ENCODE results near the gene PON2. TPM values are rescaled to one million over a fixed set of nuclear protein-coding genes. Genes with fewer than 3 reads are reported as not detected.

The PON2 gene
- 85.4 TPM for polyA plus RNA-seq (2013, experiment 1 of 2)
- polyA plus RNA-seq (2013, experiment 2 of 2), result 87.0 TPM

GRCh38 chr7:95434557-95435421, at the start of gene PON2:
Gene PON2, minus strand, starts transcription at chr7:95435028. Its CDS starts 77 bp downstream, at chr7:95434951.
- peak; percentile 74 for DNase-seq (ENCODE audit: low spot score)
- Histone ChIP-seq H2BK12ac (ENCODE audit: low read length) (peak within 1 kb of the TSS; percentile 97), H3K23ac (ENCODE audit: low read depth, low read length, poor library complexity) (peak within 1 kb of the TSS; percentile 92), H2AFZ (ENCODE audit: low read length) (peak within 1 kb of the TSS; percentile 95), H3K36me3 (replicated peaks in 1 of 2; ENCODE audit: control insufficient read depth in 2 of 2, insufficient read depth in 2 of 2, low read length in 2 of 2) (peaks cover 0 to 38% of the 10 kb centered on the region in 2 donors), H2BK120ac (ENCODE audit: low read depth, low read length) (peak within 1 kb of the TSS; percentile 56), H2BK15ac (ENCODE audit: low read length) (no peak within 1 kb of the TSS), H3K4me2 (ENCODE audit: insufficient read depth, low read length, poor library complexity, severe bottlenecking) (peak within 1 kb of the TSS; percentile 56), H4K8ac (ENCODE audit: low read depth, low read length) (peak within 1 kb of the TSS; percentile 92), H2BK5ac (ENCODE audit: low read length) (peak within 1 kb of the TSS; percentile 85), H3K9ac (ENCODE audit: low read depth, low read length, poor library complexity) (peak within 1 kb of the TSS; percentile 95), H3K14ac (ENCODE audit: low read length) (no peak within 1 kb of the TSS), H2AK5ac (ENCODE audit: low read depth, low read length) (no peak within 1 kb of the TSS), H3K4me3 (ENCODE audit: low read length in 2 of 2) (peak within 1 kb of the TSS; percentile 70 to 90), H4K91ac (ENCODE audit: low read depth, low read length, poor library complexity) (peak within 1 kb of the TSS; percentile 77), H3K18ac (ENCODE audit: low read length) (peak within 1 kb of the TSS; percentile 99), H3K9me3 (replicated peaks in 1 of 2; ENCODE audit: control insufficient read depth in 2 of 2, insufficient read depth in 1 of 2, low read depth in 1 of 2, low read length in 2 of 2) (peaks cover 0 to 7% of the 10 kb centered on the region in 2 donors), H3K4me1 (ENCODE audit: control insufficient read depth in 2 of 2, insufficient read depth in 1 of 2, low read depth in 1 of 2, low read length in 2 of 2) (peaks cover 3 to 14% of the 10 kb centered on the region in 2 donors), H3K4ac (ENCODE audit: low read length) (peak within 1 kb of the TSS; percentile 79), H3K79me1 (ENCODE audit: low read depth, low read length) (no peaks in the 10 kb centered on the region), H3K27ac (replicated peaks; ENCODE audit: low read length) (peak within 1 kb of the TSS; percentile 18), H3K27me3 (ENCODE audit: control insufficient read depth in 3 of 3, insufficient read depth in 3 of 3, low read depth in 1 of 3, low read length in 3 of 3) (no peaks in the 10 kb centered on the region)
- no CpG with 5 or more reads among the region's 58 CpGs for WGBS, 2 donors (ENCODE audit: extremely low coverage in 2 of 2, insufficient read length in 2 of 2, insufficient replicate concordance in 1 of 2)

- H3K9ac ChIP-seq (ENCODE audit: low read depth, low read length, poor library complexity), result no peak overlapping the region
- no peak overlapping the region for H2AK5ac ChIP-seq (ENCODE audit: low read depth, low read length)
- no peak overlapping the region for H3K4me3 ChIP-seq (ENCODE audit: low read length in 2 of 2)
- no peak overlapping the region for H3K14ac ChIP-seq (ENCODE audit: low read length)
- H3K23ac ChIP-seq (ENCODE audit: low read depth, low read length, poor library complexity), result no peak overlapping the region
- no peak overlapping the region for H4K91ac ChIP-seq (ENCODE audit: low read depth, low read length, poor library complexity)
- H2BK12ac ChIP-seq (ENCODE audit: low read length), result no peak overlapping the region
- H3K9me3 ChIP-seq (replicated peaks in 1 of 2; ENCODE audit: control insufficient read depth in 2 of 2, insufficient read depth in 1 of 2, low read depth in 1 of 2, low read length in 2 of 2), result peaks cover 4 to 9% of the 10 kb centered on the region in 2 donors
- no peak overlapping the region for H3K18ac ChIP-seq (ENCODE audit: low read length)
- no peaks in the 10 kb centered on the region for H3K27me3 ChIP-seq (ENCODE audit: control insufficient read depth in 3 of 3, insufficient read depth in 3 of 3, low read depth in 1 of 3, low read length in 3 of 3)
- no peak overlapping the region for H3K4ac ChIP-seq (ENCODE audit: low read length)
- no peak overlapping the region for H4K8ac ChIP-seq (ENCODE audit: low read depth, low read length)
- H3K4me1 ChIP-seq (ENCODE audit: control insufficient read depth in 2 of 2, insufficient read depth in 1 of 2, low read depth in 1 of 2, low read length in 2 of 2), result peaks cover 4 to 12% of the 10 kb centered on the region in 2 donors
- no peaks in the 10 kb centered on the region for H3K79me1 ChIP-seq (ENCODE audit: low read depth, low read length)
- no peaks in the 10 kb centered on the region for H3K36me3 ChIP-seq (replicated peaks in 1 of 2; ENCODE audit: control insufficient read depth in 2 of 2, insufficient read depth in 2 of 2, low read length in 2 of 2)
- no peak for DNase-seq (ENCODE audit: low spot score)
- no CpG with 5 or more reads among the region's 4 CpGs for WGBS, 2 donors (ENCODE audit: extremely low coverage in 2 of 2, insufficient read length in 2 of 2, insufficient replicate concordance in 1 of 2)
- H3K27ac ChIP-seq (replicated peaks; ENCODE audit: low read length), result no peak overlapping the region
- no peak overlapping the region for H2AFZ ChIP-seq (ENCODE audit: low read length)
- no peak overlapping the region for H3K4me2 ChIP-seq (ENCODE audit: insufficient read depth, low read length, poor library complexity, severe bottlenecking)
- peak overlapping the region; percentile 37 for H2BK120ac ChIP-seq (ENCODE audit: low read depth, low read length)
- peak overlapping the region; percentile 2 for H2BK15ac ChIP-seq (ENCODE audit: low read length)
- H2BK5ac ChIP-seq (ENCODE audit: low read length), result no peak overlapping the region
These were observed 47.6 kb upstream of the PON2 start for GRCh38 chr7:95482424-95482823.

GRCh38 chr7:95481271-95482165, 46.7 kb upstream of the PON2 start:
- Histone ChIP-seq H3K4me1 (ENCODE audit: control insufficient read depth in 2 of 2, insufficient read depth in 1 of 2, low read depth in 1 of 2, low read length in 2 of 2) (peaks cover 4 to 18% of the 10 kb centered on the region in 2 donors), H3K14ac (ENCODE audit: low read length) (no peak overlapping the region), H3K4me3 (ENCODE audit: low read length in 2 of 2) (no peak overlapping the region), H3K23ac (ENCODE audit: low read depth, low read length, poor library complexity) (no peak overlapping the region), H2BK5ac (ENCODE audit: low read length) (no peak overlapping the region), H2AK5ac (ENCODE audit: low read depth, low read length) (no peak overlapping the region), H3K4me2 (ENCODE audit: insufficient read depth, low read length, poor library complexity, severe bottlenecking) (no peak overlapping the region), H3K36me3 (replicated peaks in 1 of 2; ENCODE audit: control insufficient read depth in 2 of 2, insufficient read depth in 2 of 2, low read length in 2 of 2) (no peaks in the 10 kb centered on the region), H3K27ac (replicated peaks; ENCODE audit: low read length) (no peak overlapping the region), H2BK15ac (ENCODE audit: low read length) (no peak overlapping the region), H2AFZ (ENCODE audit: low read length) (peak overlapping the region; percentile 27), H3K4ac (ENCODE audit: low read length) (no peak overlapping the region), H3K79me1 (ENCODE audit: low read depth, low read length) (no peaks in the 10 kb centered on the region), H4K8ac (ENCODE audit: low read depth, low read length) (no peak overlapping the region), H3K9ac (ENCODE audit: low read depth, low read length, poor library complexity) (no peak overlapping the region), H3K27me3 (ENCODE audit: control insufficient read depth in 3 of 3, insufficient read depth in 3 of 3, low read depth in 1 of 3, low read length in 3 of 3) (no peaks in the 10 kb centered on the region), H3K9me3 (replicated peaks in 1 of 2; ENCODE audit: control insufficient read depth in 2 of 2, insufficient read depth in 1 of 2, low read depth in 1 of 2, low read length in 2 of 2) (peaks cover 4 to 9% of the 10 kb centered on the region in 2 donors), H2BK120ac (ENCODE audit: low read depth, low read length) (no peak overlapping the region), H3K18ac (ENCODE audit: low read length) (no peak overlapping the region), H2BK12ac (ENCODE audit: low read length) (no peak overlapping the region), H4K91ac (ENCODE audit: low read depth, low read length, poor library complexity) (no peak overlapping the region)
- no CpG with 5 or more reads among the region's 3 CpGs for WGBS, 2 donors (ENCODE audit: extremely low coverage in 2 of 2, insufficient read length in 2 of 2, insufficient replicate concordance in 1 of 2)
- no peak for DNase-seq (ENCODE audit: low spot score)
